A673 (cell line): Measurements from ENCODE around the gene GRID1. TPM values are rescaled to one million over a fixed set of nuclear protein-coding genes. Genes with fewer than 3 reads are reported as not detected.

Experiments used
- BruUV-seq: library from RNA; stranded (reverse); fragments of 400-500 nt; replicated peaks from 2 replicates; lab custom pipeline; 2021; lab: Mats Ljungman, UMichigan
- CTCF ChIA-PET: fragments of 300-600 bp; sonication (Branson Sonifier 250); formaldehyde crosslinking; loops from one replicate; lab custom pipeline; 2022; ENCODE audit warnings: antibody characterized with exemption; lab: Charles Lee
- POLR2A ChIA-PET: fragments of 300-600 bp; sonication (Branson Sonifier 250); formaldehyde crosslinking; loops from one replicate; lab custom pipeline; 2022; ENCODE audit warnings: antibody characterized with exemption; ENCODE audit not compliant: low non-redundant PET; lab: Charles Lee
- DNase-seq: peaks from one replicate; pipeline ENCODE4 v3.0.0-alpha.2; 2015; ENCODE audit warnings: low spot score
- H3K27ac ChIP-seq: fragments of 200-600 bp; sonication (generic); 2 replicates; pipeline ENCODE4 v1.5.1; 2016; ENCODE audit warnings: mixed run types, low read depth, mild to moderate bottlenecking, mixed read lengths, antibody characterized with exemption, low read length; ENCODE audit not compliant: poor library complexity, severe bottlenecking
- H3K27me3 ChIP-seq: fragments of 200-600 bp; sonication (generic); replicated peaks from 2 replicates; pipeline ENCODE4 v1.6.1; 2017; ENCODE audit warnings: mixed run types, low read depth, mild to moderate bottlenecking, mixed read lengths, antibody characterized with exemption, low read length; ENCODE audit not compliant: insufficient read depth, poor library complexity
- H3K36me3 ChIP-seq: fragments of 200-600 bp; sonication (generic); 2 replicates; pipeline ENCODE4 v1.6.1; 2016; ENCODE audit warnings: mixed run types, mild to moderate bottlenecking, mixed read lengths, antibody characterized with exemption, low read length; ENCODE audit not compliant: insufficient read depth, poor library complexity, severe bottlenecking
- H3K4me1 ChIP-seq: fragments of 200-600 bp; sonication (generic); 2 replicates; pipeline ENCODE4 v1.6.1; 2017; ENCODE audit warnings: mixed run types, mild to moderate bottlenecking, mixed read lengths, antibody characterized with exemption, low read length; ENCODE audit not compliant: insufficient read depth, poor library complexity, severe bottlenecking
- H3K4me3 ChIP-seq: fragments of 200-600 bp; sonication (generic); 2 replicates; pipeline ENCODE4 v1.5.1; 2016; ENCODE audit warnings: low read depth, mixed run types, mild to moderate bottlenecking, mixed read lengths, low read length; ENCODE audit not compliant: poor library complexity, severe bottlenecking
- H3K9me3 ChIP-seq: fragments of 200-600 bp; sonication (generic); 2 replicates; pipeline ENCODE4 v1.6.1; 2016; ENCODE audit warnings: mixed run types, low read depth, mild to moderate bottlenecking, mixed read lengths, antibody characterized with exemption, low read length; ENCODE audit not compliant: poor library complexity, severe bottlenecking
- EZH2 ChIP-seq: fragments of 200-600 bp; sonication (generic); IDR thresholded peaks from 2 replicates; pipeline ENCODE4 v1.6.1; 2017; ENCODE audit warnings: borderline replicate concordance, low read depth, mild to moderate bottlenecking, mixed read lengths, antibody characterized with exemption, low read length; ENCODE audit not compliant: poor library complexity, severe bottlenecking
- intact Hi-C: fragments of 100-400 bp; cut with micrococcal nuclease; formaldehyde crosslinking; loops from one replicate; pipeline ENCODE4 v1.10.0; 2022; ENCODE audit not compliant: unreplicated experiment
- total RNA-seq: library from RNA; stranded (reverse); gene quantifications from 2 replicates; pipeline ENCODE4 v1.2.3, GENCODE V29; 2021
- TF ChIP-seq, protein P1 (sequence below): fragments of 300-800, 200-600 bp; sonication (generic); conservative IDR thresholded peaks from 2 replicates; pipeline ENCODE4 v1.5.1; 2017; ENCODE audit warnings: low read depth, mild to moderate bottlenecking, antibody characterized with exemption, low read length, moderate library complexity, mixed read lengths

GRID1 gene
- total RNA-seq, 1 experiment from 2014 or later, result not detected

DNA sequence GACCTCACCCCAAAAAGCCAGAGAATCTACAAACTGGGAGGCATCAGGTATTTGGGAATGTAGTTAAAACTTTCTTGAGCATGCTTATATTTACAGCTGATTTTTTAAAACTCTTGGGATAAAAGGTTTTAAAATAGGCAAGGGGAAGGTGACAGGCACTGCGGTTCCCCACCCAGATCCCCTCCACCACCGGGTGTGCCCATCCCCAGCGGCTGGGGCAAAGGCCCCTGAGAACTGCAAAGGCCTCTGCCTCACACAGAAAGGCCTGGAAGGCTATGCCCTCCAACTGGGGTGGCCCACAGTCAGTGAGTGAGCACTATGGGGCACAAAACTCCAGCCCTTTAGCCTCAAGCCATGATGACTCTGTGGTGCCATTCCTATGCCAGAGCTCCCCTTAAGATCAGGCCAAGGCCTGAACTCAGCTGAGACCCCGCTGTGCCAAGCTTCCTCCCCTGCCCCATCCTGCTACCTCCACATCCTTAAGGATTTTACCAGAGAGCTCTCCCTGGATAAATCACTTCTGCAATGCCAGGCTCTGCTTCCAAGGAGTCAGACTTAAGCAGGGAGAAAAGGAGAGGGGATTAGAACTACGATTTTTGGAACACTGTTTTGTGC lies 299.1 kb downstream of the GRID1 start:
- no peaks in the 10 kb centered on the region for H3K9me3 ChIP-seq
- H3K27ac ChIP-seq, result no peak overlapping the region
- TF ChIP-seq EZH2, result no peak
- TF ChIP-seq, protein P1, sequence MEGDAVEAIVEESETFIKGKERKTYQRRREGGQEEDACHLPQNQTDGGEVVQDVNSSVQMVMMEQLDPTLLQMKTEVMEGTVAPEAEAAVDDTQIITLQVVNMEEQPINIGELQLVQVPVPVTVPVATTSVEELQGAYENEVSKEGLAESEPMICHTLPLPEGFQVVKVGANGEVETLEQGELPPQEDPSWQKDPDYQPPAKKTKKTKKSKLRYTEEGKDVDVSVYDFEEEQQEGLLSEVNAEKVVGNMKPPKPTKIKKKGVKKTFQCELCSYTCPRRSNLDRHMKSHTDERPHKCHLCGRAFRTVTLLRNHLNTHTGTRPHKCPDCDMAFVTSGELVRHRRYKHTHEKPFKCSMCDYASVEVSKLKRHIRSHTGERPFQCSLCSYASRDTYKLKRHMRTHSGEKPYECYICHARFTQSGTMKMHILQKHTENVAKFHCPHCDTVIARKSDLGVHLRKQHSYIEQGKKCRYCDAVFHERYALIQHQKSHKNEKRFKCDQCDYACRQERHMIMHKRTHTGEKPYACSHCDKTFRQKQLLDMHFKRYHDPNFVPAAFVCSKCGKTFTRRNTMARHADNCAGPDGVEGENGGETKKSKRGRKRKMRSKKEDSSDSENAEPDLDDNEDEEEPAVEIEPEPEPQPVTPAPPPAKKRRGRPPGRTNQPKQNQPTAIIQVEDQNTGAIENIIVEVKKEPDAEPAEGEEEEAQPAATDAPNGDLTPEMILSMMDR, result no peak
- CTCF ChIA-PET, result no interaction called here
- H3K4me3 ChIP-seq, result no peak overlapping the region
- intact Hi-C loops, result no loop called here
- H3K4me1 ChIP-seq, result no peaks in the 10 kb centered on the region
- no peaks in the 10 kb centered on the region for H3K36me3 ChIP-seq
- no peak for DNase-seq
- no TSS peak for BruUV-seq
- peaks cover 21% of the 10 kb centered on the region for H3K27me3 ChIP-seq
- POLR2A ChIA-PET, result no interaction called here

- Histone ChIP-seq H3K36me3 (no peaks in the 10 kb centered on the region), H3K4me1 (no peaks in the 10 kb centered on the region), H3K9me3 (no peaks in the 10 kb centered on the region), H3K27ac (no peak overlapping the region), H3K4me3 (no peak overlapping the region), H3K27me3 (peaks cover 21% of the 10 kb centered on the region)
- CTCF ChIA-PET, result no interaction called here
- no peak for DNase-seq
- POLR2A ChIA-PET, result no interaction called here
- no TSS peak for BruUV-seq
- TF ChIP-seq EZH2, result no peak
- TF ChIP-seq, protein P1, result no peak
- intact Hi-C loops, result no loop called here
Observed at GRCh38 chr10:86066696-86067095, 299.9 kb downstream of the GRID1 start.

GRCh38 chr10:86065711-86066251 lies 300.8 kb downstream of the GRID1 start:
- Histone ChIP-seq H3K36me3 (no peaks in the 10 kb centered on the region), H3K27ac (no peak overlapping the region), H3K4me1 (no peaks in the 10 kb centered on the region), H3K4me3 (no peak overlapping the region), H3K9me3 (no peaks in the 10 kb centered on the region), H3K27me3 (peaks cover 25% of the 10 kb centered on the region)
- TF ChIP-seq, protein P1, result no peak
- no peak for TF ChIP-seq EZH2
- BruUV-seq, result no TSS peak
- intact Hi-C loops, result no loop called here
- CTCF ChIA-PET, result no interaction called here
- DNase-seq, result no peak
- POLR2A ChIA-PET, result no interaction called here
